NCI-H748 (cell line): ENCODE results near the gene CELA3B.
"Not testable (repeated sequence)": the region's sequence is repeated elsewhere in the genome, so short reads cannot be mapped to it uniquely, and the experiment has no call there.

ENCODE experiments used
- DNase-seq: peaks from one replicate; lab custom pipeline; 2025; ENCODE audit not compliant: unreplicated experiment; lab: John Stamatoyannopoulos, UW

CELA3B gene

GRCh38 chr1:22005261-22006149 lies 28.7 kb downstream of the CELA3B start:
- DNase-seq: not testable (repeated sequence)

GRCh38 chr1:22006736-22007135 lies 29.9 kb downstream of the CELA3B start:
- not testable (repeated sequence) for DNase-seq

- not testable (repeated sequence) for DNase-seq
These were observed 30.4 kb downstream of the CELA3B start for GRCh38 chr1:22007262-22007661.

GRCh38 chr1:22009566-22009965 lies 32.7 kb downstream of the CELA3B start:
- DNase-seq: not testable (repeated sequence)

GRCh38 chr1:22012752-22013151 lies 35.9 kb downstream of the CELA3B start:
- DNase-seq: not testable (repeated sequence)

GRCh38 chr1:22014575-22015206 lies 37.9 kb downstream of the CELA3B start:
- DNase-seq: not testable (repeated sequence)

- no peak for DNase-seq
These were observed 42.0 kb downstream of the CELA3B start for GRCh38 chr1:22018583-22019559.

GRCh38 chr1:22021061-22021460 lies 44.2 kb downstream of the CELA3B start:
- no peak for DNase-seq

GRCh38 chr1:22024485-22025367 lies 47.9 kb downstream of the CELA3B start:
- peak; percentile 88 for DNase-seq

GRCh38 chr1:22025368-22026155 lies 48.7 kb downstream of the CELA3B start:
- peak; percentile 89 for DNase-seq

GRCh38 chr1:22026924-22027289 lies 50.1 kb downstream of the CELA3B start:
- DNase-seq: no peak

- DNase-seq: no peak
These were observed 53.2 kb downstream of the CELA3B start for GRCh38 chr1:22030057-22030456.

GRCh38 chr1:22030473-22030872 lies 53.7 kb downstream of the CELA3B start:
- no peak for DNase-seq

GRCh38 chr1:22031214-22031962 lies 54.6 kb downstream of the CELA3B start:
- DNase-seq: no peak

- not testable (repeated sequence) for DNase-seq
These were observed 58.0 kb downstream of the CELA3B start for GRCh38 chr1:22034834-22035233.

GRCh38 chr1:22037520-22037919 lies 60.7 kb downstream of the CELA3B start:
- no peak for DNase-seq

- DNase-seq: no peak
These were observed 61.2 kb downstream of the CELA3B start for GRCh38 chr1:22038036-22038435.
